ENCODE data around the gene NNAT.

DNA sequence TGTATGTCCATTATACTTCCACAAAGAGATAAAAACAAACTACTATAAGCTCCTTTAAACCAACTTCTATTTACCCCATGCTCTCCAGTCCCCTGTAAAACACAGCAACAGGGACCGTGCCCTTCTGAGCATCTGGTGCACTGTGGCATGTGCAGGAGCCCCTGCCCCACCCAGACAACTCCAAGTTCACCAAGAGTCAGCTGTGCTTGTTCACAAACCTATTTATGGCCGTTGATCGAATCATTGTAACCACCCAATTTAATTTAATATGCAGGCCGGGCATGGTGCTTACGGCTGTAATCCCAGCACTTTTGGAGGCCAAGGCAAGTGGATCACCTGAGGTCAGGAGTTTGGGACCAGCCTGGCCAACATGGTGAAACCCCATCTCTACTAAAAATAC is 20.3 kb downstream of the NNAT start:
- TF ChIP-seq, protein P1, sequence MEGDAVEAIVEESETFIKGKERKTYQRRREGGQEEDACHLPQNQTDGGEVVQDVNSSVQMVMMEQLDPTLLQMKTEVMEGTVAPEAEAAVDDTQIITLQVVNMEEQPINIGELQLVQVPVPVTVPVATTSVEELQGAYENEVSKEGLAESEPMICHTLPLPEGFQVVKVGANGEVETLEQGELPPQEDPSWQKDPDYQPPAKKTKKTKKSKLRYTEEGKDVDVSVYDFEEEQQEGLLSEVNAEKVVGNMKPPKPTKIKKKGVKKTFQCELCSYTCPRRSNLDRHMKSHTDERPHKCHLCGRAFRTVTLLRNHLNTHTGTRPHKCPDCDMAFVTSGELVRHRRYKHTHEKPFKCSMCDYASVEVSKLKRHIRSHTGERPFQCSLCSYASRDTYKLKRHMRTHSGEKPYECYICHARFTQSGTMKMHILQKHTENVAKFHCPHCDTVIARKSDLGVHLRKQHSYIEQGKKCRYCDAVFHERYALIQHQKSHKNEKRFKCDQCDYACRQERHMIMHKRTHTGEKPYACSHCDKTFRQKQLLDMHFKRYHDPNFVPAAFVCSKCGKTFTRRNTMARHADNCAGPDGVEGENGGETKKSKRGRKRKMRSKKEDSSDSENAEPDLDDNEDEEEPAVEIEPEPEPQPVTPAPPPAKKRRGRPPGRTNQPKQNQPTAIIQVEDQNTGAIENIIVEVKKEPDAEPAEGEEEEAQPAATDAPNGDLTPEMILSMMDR (IDR thresholded peaks at IDR 0.05): no peak
- no peak for TF ChIP-seq EZH2 (IDR thresholded peaks at IDR 0.05)
